ENCODE results near the gene TSPAN18.

- TF ChIP-seq CTCF (IDR thresholded peaks at IDR 0.05 in 2 of 3, conservative IDR thresholded peaks at IDR 0.05 in 1 of 3; ENCODE audit: borderline replicate concordance in 1 of 3, insufficient read depth in 1 of 3, low read depth in 2 of 3, low read length in 2 of 3) = no peak
- no peak for TF ChIP-seq POLR2AphosphoS5 (IDR thresholded peaks at IDR 0.05; ENCODE audit: low read depth, low read length)
- no peak for TF ChIP-seq EZH2 (IDR thresholded peaks at IDR 0.05)
- no peak for TF ChIP-seq JUND (IDR thresholded peaks at IDR 0.05)
- no peak for TF ChIP-seq MAX (IDR thresholded peaks at IDR 0.05)
- TF ChIP-seq EZH2phosphoT487 (IDR thresholded peaks at IDR 0.05; ENCODE audit: borderline replicate concordance) = no peak
- TF ChIP-seq POLR2A (IDR thresholded peaks at IDR 0.05; ENCODE audit: borderline replicate concordance, extremely low read depth, insufficient read depth, insufficient read length) = no peak
Observed at GRCh38 chr11:44812971-44813370, 86.2 kb downstream of the TSPAN18 start.

All from HCT116 (cell line).